ENCODE measurements around the gene TCF7L2. TPM values are rescaled to one million over a fixed set of nuclear protein-coding genes. Genes with fewer than 3 reads are reported as not detected.

Gene TCF7L2
- total RNA-seq, 4 donors from 2014 or later = 12.7 to 59.9 (median 16.1) TPM

DNA sequence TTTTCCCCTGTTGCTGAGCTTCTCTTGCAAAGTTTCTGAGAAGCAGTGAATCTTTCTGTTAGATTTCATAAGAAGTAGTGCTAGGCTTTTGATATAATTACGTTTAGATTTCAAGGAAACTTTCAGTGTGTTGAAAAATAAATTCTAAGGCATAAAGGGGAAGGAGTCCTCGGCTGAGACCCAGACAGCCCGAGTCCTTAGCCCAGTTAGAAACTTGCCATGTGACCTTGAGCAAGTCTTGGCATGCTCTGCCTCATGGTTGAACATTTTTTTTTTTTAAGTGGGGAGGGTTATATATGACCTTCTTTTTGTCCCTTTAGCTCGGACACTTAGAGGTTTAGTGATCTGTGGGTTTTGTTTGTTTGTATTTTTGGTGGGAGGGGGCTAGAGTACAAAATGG lies 117.5 kb downstream of the TCF7L2 start:
- Histone ChIP-seq H3K27ac (peak overlapping the region in 1 of 2 donors; percentile 1), H3K36me3 (no peaks in the 10 kb centered on the region), H3K4me3 (no peak overlapping the region), H3K4me1 (peaks cover 2 to 4% of the 10 kb centered on the region in 2 donors), H3K9me3 (no peaks in the 10 kb centered on the region), H3K27me3 (no peaks in the 10 kb centered on the region)
- no peak for DNase-seq
- TF ChIP-seq POLR2A (IDR thresholded peaks at IDR 0.05) = no peak
- TF ChIP-seq, protein P1, sequence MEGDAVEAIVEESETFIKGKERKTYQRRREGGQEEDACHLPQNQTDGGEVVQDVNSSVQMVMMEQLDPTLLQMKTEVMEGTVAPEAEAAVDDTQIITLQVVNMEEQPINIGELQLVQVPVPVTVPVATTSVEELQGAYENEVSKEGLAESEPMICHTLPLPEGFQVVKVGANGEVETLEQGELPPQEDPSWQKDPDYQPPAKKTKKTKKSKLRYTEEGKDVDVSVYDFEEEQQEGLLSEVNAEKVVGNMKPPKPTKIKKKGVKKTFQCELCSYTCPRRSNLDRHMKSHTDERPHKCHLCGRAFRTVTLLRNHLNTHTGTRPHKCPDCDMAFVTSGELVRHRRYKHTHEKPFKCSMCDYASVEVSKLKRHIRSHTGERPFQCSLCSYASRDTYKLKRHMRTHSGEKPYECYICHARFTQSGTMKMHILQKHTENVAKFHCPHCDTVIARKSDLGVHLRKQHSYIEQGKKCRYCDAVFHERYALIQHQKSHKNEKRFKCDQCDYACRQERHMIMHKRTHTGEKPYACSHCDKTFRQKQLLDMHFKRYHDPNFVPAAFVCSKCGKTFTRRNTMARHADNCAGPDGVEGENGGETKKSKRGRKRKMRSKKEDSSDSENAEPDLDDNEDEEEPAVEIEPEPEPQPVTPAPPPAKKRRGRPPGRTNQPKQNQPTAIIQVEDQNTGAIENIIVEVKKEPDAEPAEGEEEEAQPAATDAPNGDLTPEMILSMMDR (IDR thresholded peaks at IDR 0.05) = no peak
- intact Hi-C loops (cut with DNase I; ENCODE audit: low total_unique reads) = no loop called here

DNA sequence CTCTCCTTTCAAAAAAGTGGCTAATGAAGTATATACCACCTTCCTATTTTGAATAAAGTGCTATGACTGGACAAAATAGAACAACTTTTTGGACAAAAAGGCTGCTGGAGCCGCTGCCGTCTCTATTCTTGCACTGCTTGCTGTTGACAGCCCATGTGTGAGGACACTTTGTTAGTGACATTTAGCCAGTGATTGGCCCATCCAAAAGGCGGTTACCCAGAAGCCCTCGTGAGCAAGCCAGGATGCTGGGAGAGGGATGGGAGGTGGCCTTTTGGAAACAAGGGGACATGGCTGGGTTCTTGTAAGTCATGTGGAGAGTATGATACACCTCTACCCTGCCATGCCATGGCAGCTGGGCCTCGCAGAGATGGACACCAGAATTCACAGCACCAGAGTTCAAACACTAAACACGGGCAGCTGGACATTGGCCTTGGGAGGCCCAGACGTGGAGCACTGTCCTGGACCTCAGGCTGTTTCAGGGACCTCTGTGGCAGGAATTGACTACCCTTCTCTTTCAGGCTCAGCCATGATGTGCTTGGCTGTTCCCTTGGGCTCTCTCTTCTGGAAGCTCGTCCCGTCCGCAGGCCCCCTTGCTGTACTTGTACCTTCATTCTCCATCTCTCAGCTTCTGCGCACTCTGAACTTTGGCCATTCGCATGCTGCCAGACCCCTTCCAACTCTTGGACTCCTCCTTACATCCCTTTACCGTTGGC lies 118.3 kb downstream of the TCF7L2 start:
- intact Hi-C loops (cut with DNase I; ENCODE audit: low total_unique reads) = no loop called here
- H3K27ac ChIP-seq = peak overlapping the region; percentile 1 to 5

DNA sequence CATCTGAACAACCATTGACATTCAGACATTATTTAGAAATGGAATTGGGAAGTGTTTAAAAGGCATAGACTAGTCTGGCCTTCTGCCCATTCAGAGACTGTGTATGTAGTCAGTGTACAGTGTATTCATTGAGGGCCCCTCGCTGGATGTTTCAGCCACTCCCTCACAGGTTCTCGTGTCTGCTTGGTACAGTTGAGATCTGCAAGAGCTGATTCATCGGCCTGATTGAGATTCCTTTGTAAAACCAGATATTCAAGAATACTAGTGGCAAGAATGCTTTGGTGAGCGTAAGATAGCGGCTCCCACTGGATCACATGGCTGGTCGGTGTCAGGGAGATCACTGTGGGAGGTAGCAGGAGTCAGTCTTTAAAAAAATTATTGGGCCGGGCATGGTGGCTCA lies 119.5 kb downstream of the TCF7L2 start:
- no peak for TF ChIP-seq POLR2A (IDR thresholded peaks at IDR 0.05)
- TF ChIP-seq, protein P1 (IDR thresholded peaks at IDR 0.05) = no peak
- no peak overlapping the region for H3K4me3 ChIP-seq
- DNase-seq = no peak
- H3K27me3 ChIP-seq = no peaks in the 10 kb centered on the region
- no peaks in the 10 kb centered on the region for H3K36me3 ChIP-seq
- H3K27ac ChIP-seq = no peak overlapping the region
- intact Hi-C loops (cut with DNase I; ENCODE audit: low total_unique reads) = no loop called here
- H3K9me3 ChIP-seq = no peaks in the 10 kb centered on the region
- H3K4me1 ChIP-seq = peaks cover 4 to 9% of the 10 kb centered on the region in 2 donors

More for the DNA sequence above, 118.3 kb downstream of the TCF7L2 start:
- TF ChIP-seq, protein P1 (IDR thresholded peaks at IDR 0.05) = no peak
- TF ChIP-seq POLR2A (IDR thresholded peaks at IDR 0.05) = no peak
- DNase-seq = no peak
- no peaks in the 10 kb centered on the region for H3K27me3 ChIP-seq
- no peaks in the 10 kb centered on the region for H3K9me3 ChIP-seq
- H3K36me3 ChIP-seq = no peaks in the 10 kb centered on the region
- peaks cover 3 to 4% of the 10 kb centered on the region in 2 donors for H3K4me1 ChIP-seq
- no peak overlapping the region for H3K4me3 ChIP-seq

DNA sequence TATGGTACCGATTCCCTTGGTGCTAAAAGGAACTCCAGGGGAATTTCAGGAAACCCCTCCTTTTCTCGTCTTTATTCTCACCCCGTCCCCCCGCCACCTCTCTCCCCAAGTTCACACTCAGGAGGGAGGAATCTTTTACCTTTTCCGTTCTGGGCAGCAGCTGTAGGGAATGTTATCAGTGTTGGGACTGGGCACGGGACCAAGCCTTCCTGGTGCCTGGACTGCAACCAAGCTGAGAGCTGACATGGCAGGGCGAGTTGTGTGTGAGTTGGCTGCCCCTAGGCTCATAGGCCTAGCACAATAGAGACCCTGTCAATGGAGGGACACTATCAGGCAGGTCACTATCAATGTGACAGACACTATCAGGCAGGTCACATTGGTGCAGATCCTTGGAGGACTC lies 121.4 kb downstream of the TCF7L2 start:
- intact Hi-C loops (cut with DNase I; ENCODE audit: low total_unique reads) = no loop called here
- Histone ChIP-seq H3K27me3 (no peaks in the 10 kb centered on the region), H3K9me3 (no peaks in the 10 kb centered on the region), H3K27ac (peak overlapping the region; percentile 7 to 31), H3K36me3 (no peaks in the 10 kb centered on the region), H3K4me1 (peaks cover 4 to 9% of the 10 kb centered on the region in 2 donors), H3K4me3 (no peak overlapping the region)
- TF ChIP-seq POLR2A (IDR thresholded peaks at IDR 0.05) = no peak
- TF ChIP-seq, protein P1 (IDR thresholded peaks at IDR 0.05) = no peak
- DNase-seq = peak in 1 of 2 donors; percentile 65

DNA sequence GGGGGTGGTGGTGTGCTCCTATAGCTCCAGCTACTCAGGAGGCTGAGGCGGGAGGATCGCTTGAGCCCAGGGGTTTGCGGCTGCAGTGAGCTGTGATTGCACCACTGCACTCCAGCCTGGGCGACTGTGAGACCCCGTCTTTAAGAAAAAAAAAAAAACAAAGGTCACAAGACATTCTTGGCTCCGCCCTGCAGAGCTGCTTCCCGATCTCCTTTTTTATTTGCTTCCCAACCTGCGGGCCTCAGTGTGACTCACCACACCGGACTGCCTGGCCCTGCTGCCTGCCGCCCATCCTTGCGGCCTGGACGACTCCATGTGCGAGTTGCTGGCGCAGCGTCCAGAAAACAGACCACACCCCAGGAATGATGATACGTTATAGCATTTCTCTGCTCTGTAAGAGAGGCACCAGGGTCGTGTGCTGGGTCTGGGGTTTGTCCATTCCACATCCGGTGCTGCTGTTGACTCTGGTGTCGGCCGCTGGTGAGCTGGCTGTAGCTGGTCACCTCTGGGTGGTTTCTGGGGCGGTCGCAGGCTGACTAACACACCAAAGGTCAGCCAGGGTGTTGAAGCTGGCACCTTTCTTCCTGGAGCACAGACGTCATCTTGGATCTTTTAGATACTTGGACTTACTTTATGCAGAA lies 123.6 kb downstream of the TCF7L2 start:
- intact Hi-C loops (cut with DNase I; ENCODE audit: low total_unique reads) = no loop called here
- Histone ChIP-seq H3K9me3 (no peaks in the 10 kb centered on the region), H3K27ac (peak overlapping the region; percentile 68 to 74), H3K4me3 (no peak overlapping the region), H3K36me3 (no peaks in the 10 kb centered on the region), H3K27me3 (no peaks in the 10 kb centered on the region), H3K4me1 (peaks cover 4 to 9% of the 10 kb centered on the region in 2 donors)
- TF ChIP-seq POLR2A (IDR thresholded peaks at IDR 0.05) = no peak
- TF ChIP-seq, protein P1 (IDR thresholded peaks at IDR 0.05) = no peak
- DNase-seq = peak; percentile 82 to 87
